Right kidney (tissue), 1 donor: ENCODE measurements around the gene MLN.

Experiments
- DNase-seq: peaks from one replicate; pipeline ENCODE4 v3.0.0-alpha.2; 2016

MLN gene

GRCh38 chr6:33788694-33789549 lies 14.9 kb downstream of the MLN start, which contains the start of gene LEMD2:
Gene LEMD2, minus strand, starts transcription at chr6:33789130. Its CDS starts 14 bp downstream, at chr6:33789116.
- DNase-seq: peak; percentile 98

- peak; percentile 84 for DNase-seq
Observed at GRCh38 chr6:33787954-33788693, 15.7 kb downstream of the MLN start.

GRCh38 chr6:33787346-33787953 lies 16.4 kb downstream of the MLN start:
- DNase-seq: no peak

- DNase-seq: no peak
Observed at GRCh38 chr6:33786736-33787135, 17.1 kb downstream of the MLN start.

GRCh38 chr6:33785778-33786177 lies 18.0 kb downstream of the MLN start:
- no peak for DNase-seq

GRCh38 chr6:33784787-33785186 lies 19.0 kb downstream of the MLN start:
- DNase-seq: no peak

- DNase-seq: no peak
Observed at GRCh38 chr6:33783781-33784520, 19.9 kb downstream of the MLN start.

GRCh38 chr6:33782561-33782960 lies 21.2 kb downstream of the MLN start:
- no peak for DNase-seq

- no peak for DNase-seq
Observed at GRCh38 chr6:33781131-33781975, 22.4 kb downstream of the MLN start.

- no peak for DNase-seq
Observed at GRCh38 chr6:33779895-33780294, 23.9 kb downstream of the MLN start.

GRCh38 chr6:33779290-33779689 lies 24.5 kb downstream of the MLN start:
- DNase-seq: no peak

- DNase-seq: no peak
Observed at GRCh38 chr6:33778444-33779121, 25.2 kb downstream of the MLN start.

- DNase-seq: no peak
Observed at GRCh38 chr6:33777398-33778388, 26.1 kb downstream of the MLN start.

GRCh38 chr6:33776764-33777163 lies 27.0 kb downstream of the MLN start:
- DNase-seq: no peak

- DNase-seq: no peak
Observed at GRCh38 chr6:33776186-33776585, 27.6 kb downstream of the MLN start.

GRCh38 chr6:33774774-33775173 lies 29.0 kb downstream of the MLN start:
- DNase-seq: no peak

- DNase-seq: no peak
Observed at GRCh38 chr6:33772902-33773472, 30.8 kb downstream of the MLN start.

GRCh38 chr6:33772082-33772830 lies 31.5 kb downstream of the MLN start:
- no peak for DNase-seq
